HG02870 (cell line): ENCODE measurements around the gene TPO.
"Not testable (repeated sequence)": the region's sequence is repeated elsewhere in the genome, so short reads cannot be mapped to it uniquely, and the experiment has no call there.

ENCODE experiments used
- ATAC-seq: cut with Tn5 transposase; IDR thresholded peaks from one replicate; pipeline ENCODE4 v1.9.1; 2021; ENCODE audit warnings: mild to moderate bottlenecking, moderate library complexity; ENCODE audit not compliant: unreplicated experiment

TPO gene

DNA sequence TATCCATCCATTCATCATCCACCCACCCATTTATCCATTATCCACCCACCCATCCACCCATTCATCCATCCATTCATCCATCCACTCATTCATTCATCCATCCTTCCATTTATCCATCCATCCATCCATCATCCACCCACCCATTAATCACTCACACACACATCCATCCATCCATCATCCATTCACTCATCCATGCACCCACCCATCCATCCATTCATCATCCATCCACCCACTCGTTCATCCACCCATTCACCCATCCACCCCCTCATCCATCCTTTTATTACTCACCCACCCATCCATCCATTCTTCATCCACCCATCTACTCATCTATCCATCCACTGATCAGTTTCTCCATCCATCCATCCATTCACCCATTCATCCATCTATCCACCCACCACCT is 8.1 kb upstream of the TPO start:
- no peak for ATAC-seq

DNA sequence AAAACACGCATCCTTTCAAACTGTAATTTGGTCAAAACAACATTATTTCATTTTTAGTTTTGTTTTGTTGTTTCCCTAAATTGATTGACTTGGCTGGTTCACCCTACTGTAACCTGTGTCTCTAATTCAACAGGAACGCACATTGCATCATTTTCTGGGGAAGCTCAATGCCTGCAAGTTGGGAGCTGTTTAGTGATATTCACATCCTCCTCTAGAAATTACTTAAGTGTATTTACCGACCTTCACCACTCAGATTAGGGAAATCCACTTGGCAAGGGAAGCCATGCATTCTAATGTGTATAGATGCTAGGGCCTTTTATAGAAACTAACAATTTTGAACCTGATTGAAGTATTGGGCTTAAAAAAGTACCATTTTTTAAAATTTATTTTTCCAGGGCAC is 7.3 kb upstream of the TPO start:
- no peak for ATAC-seq

DNA sequence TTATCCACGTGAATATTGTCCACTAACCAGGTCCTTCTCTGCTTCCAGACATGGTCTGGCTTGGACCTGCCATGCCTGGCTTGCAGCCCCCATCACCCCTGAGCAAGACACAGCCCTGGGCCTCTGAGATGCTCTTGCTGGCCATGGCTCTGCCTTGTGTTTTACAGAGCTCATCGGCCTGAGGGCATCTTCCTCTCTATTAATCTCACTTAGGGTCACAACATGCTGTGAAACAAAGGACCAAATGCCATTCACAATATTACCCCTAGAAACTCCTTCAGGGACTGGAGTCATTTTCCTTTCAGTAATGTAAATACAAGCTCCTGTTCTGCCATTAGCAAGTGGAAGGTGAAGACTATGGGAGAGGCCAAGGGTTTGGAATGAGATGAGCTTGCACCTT is 6.8 kb upstream of the TPO start:
- ATAC-seq, result no peak

DNA sequence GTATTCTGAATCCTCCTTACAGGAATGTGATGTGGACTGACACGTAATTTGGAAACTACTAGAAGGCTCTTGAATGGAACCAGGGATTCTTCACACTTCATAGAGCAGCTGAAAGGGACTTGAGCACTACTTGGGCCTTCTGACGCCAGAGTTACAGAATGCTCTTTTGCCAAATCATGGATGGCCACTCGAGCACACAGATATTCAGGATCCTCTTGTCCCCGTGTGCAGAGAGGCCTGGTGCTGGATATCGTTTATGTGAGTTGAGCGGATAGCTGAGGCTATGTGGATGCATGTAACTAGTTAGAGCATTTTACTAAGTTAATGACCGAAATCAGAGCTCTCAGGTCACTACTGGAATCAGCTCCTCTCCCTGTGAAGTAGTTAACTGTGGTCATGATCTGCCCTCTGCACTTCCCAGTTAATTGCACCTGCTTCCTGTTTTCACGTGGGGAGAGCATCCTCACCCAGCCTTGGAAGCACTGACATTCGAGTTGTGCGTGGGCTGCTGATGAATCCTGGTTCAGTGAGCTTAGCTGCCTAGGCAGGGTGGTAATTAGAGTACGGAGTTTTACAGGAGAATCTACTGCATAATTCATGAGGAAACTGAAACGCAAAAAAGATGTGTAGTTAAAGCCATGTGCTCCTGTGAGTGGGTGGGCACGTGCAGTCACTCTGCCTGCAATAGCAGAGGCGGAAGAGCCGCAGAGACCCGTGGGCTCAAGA is 5.2 kb upstream of the TPO start:
- no peak for ATAC-seq

DNA sequence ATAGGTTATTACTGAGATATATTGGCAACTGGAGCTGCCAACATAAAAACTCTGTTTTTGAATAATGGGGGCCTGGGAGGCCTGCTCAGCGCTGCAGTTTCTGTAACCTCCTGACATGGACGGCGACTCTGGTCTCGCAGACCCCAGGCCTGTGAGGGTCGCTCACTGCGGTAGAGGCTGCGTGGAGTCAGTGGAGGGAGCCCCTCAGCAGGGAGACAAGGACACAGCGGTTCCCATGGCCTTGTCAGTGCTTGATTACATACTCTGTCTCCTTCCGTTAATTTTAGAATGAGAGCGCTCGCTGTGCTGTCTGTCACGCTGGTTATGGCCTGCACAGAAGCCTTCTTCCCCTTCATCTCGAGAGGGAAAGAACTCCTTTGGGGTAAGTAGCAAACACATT is 858 bp downstream of the TPO start:
- no peak for ATAC-seq

DNA sequence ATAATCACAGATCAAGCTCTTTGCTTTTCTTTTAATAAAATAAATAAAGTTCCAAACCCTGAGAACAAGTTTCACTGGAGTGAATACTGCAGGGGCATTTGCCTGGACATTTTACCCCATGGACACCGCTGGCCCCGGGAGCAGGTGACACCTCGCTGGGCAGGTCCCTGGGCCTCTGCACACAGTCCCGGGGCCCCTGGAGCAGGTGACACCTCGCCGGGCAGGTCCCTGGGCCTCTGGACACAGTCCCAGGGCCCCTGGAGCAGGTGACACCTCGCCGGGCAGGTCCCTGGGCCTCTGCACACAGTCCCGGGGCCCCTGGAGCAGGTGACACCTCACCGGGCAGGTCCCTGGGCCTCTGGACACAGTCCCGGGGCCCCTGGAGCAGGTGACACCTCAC is 1.6 kb downstream of the TPO start:
- ATAC-seq, result not testable (repeated sequence)

DNA sequence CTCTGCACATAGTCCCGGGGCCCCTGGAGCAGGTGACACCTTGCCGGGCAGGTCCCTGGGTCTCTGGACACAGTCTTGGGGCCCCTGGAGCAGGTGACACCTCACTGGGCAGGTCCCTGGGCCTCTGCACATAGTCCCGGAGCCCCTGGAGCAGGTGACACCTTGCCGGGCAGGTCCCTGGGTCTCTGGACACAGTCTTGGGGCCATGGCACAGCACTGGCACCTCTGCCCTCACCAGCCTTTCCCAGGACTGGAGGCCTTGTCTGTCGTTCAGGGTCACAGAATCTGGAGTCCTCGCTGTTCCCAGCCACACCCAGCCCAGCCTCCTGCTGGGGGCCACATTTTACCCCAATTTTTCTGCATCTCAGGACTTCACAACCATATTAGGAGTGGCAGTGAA is 2.2 kb downstream of the TPO start:
- ATAC-seq, result no peak

DNA sequence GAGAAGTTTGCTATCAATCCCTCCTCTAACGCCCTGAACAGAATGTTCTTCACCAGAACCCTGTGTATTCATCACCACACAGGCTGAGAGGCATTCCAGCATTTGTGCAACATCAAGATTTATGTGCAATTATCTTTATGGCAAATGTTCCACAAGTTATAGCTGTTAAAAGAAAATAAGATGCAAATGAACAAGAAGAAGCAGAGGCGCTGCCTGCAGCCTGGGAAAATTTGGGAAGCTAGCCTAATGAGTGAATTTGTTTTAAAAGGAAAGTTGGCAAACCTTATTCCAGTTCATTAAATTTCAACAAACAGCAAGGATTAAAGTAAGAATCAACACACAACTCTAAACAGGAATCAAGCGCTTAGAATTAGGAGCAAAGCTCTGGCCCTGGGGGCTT is 5.3 kb downstream of the TPO start:
- no peak for ATAC-seq

DNA sequence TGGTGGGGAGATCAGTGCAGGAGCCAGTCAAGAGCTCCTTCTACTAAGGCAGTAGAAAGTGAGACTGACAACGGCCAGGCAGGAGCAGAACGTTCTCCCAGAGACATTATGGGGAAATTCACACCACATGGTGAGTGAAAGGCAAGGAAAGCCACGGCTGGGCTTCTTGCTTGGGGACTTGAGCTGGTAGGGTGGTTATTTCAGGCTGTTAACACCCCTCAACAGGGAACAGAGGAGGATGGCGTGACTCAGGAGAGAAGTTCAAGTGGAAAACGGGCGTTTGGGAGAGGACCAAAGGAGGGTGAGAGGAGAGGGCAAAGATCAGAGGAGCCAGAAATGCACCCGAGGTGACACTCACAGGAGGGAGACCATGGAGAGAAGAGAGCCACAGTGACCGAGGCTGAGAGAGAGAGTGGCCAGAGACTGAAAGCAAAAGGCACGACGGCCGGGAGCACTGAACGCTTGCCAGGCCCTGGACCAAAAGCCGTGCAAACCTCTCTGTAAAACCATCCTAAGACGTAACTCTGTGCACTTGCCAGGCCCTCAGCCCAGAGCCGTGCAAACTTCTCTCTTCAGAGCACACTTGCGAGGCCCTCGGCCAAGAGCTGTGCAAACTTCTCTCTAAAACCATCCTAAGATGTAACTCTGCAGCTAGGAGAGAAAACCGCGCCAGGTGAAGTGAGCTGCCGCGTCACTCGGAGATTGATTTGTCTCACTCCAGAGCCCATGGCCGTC is 7.7 kb downstream of the TPO start:
- no peak for ATAC-seq

DNA sequence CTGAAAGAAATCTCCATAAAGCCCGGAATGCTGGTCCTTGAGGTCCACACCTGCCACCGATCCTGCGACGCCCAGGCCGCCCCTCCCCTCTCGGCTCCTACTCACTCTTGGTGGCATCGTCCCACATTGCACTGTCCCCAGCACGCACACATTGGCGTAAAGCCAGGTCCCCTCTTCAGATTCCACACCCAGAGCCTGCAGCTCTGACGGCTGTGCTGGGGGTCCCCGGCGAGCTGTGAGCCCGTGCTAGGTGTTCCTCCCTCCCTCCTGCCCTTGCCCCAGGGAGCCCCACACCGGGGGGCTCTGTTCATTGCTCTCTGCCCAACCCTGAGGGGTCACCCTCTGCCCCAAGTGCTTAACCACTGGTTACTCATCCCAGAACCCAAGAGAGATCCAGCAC is 8.5 kb downstream of the TPO start:
- ATAC-seq, result no peak

DNA sequence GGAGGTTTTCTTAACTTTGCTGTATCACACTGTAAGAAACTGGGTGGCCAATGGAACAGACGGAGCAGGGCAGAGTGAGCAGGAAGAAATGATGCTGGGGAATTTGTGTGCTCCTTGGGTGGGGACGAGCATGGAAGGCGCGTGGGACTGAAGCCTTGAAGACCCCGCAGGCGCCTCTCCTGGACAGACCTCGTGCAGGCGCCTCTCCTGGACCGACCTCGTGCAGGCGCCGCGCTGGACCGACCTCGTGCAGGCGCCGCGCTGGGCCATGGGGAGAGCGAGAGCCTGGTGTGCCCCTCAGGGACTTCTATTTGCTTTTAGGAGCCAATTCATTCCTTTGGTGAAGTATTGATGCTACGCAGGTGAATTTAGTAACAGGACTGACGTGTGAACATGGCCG is 8.9 kb downstream of the TPO start:
- ATAC-seq, result no peak

DNA sequence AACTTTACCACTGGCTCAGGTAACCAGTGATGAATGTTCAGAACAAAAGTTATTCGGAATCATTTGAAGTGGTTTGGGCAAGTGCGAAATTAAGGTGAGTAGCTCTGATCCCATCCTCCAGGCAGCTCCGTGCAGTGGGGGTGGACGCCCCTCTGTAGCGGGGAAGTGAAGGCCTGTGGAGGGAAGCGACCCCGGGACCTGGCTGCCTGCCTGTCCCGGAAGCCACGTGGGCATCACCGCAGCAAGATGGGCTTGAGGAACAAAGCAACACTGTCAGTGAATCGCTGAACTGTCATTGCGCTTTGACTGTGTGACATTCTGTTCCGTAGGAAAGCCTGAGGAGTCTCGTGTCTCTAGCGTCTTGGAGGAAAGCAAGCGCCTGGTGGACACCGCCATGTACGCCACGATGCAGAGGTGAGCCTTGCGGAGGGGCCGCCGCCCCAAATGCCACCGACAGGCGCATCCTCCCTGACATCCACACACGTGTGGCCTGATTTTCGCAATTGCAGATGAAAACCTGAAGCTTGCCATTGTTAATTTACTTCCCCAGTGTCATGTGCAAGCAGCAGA is 9.5 kb downstream of the TPO start:
- ATAC-seq, result no peak

DNA sequence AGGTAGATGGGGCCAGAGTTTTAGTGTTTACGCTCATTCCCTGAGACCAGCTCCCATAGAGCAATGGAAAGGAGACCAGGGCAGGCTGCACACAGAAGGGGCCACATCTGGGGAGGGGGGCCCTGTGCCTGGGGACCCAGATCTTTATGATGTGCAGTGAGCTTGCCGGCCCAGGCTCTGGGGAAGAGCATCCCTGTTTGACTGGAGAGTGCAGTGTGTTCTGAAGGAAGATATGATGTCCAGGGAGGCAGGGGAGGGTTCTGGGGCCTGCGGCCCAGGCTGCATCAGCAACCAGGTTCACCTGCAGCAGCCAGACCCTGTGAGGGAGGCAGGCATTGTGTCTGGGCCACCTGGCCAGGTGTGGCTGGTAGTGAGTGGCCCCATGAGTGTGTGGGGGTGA is 13.8 kb downstream of the TPO start:
- ATAC-seq, result no peak

DNA sequence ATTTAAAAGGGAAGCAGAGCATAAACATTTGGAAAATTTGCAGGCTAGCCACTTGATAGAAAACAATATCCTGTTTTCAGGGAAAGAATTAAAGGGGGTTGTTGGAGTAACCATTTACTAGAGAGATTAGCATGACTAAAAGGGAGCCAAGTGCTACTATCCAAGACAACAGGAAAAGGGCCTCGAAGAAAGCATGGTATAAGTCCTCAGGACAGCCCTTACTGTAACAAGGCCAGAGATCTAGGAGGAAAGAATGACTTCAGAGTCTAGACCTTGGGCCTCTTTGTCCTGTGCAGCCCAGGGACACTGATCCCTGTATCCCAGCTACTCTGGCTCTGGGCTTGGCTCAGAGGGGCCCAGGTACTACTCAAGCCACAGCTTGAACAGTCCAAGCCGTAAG is 16.6 kb downstream of the TPO start:
- no peak for ATAC-seq

DNA sequence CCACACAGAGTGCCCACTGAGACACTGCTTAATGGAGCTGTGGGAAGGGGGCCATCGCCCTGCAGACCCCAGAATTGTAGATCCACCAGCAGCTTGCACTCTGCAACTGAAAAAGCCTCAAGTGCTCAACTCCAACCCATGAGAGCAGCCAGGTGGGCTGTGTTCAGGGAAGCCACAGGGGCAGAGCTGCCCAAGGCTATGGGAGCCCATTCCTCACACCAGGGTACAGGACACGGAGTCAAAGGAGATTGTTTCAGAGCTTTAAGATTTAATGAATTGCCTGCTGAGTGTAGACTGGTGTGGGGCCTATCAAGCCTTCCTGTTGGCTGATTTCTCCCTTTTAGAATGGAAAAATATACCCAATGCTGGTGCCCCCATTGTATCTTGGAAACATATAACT is 17.2 kb downstream of the TPO start:
- no peak for ATAC-seq

DNA sequence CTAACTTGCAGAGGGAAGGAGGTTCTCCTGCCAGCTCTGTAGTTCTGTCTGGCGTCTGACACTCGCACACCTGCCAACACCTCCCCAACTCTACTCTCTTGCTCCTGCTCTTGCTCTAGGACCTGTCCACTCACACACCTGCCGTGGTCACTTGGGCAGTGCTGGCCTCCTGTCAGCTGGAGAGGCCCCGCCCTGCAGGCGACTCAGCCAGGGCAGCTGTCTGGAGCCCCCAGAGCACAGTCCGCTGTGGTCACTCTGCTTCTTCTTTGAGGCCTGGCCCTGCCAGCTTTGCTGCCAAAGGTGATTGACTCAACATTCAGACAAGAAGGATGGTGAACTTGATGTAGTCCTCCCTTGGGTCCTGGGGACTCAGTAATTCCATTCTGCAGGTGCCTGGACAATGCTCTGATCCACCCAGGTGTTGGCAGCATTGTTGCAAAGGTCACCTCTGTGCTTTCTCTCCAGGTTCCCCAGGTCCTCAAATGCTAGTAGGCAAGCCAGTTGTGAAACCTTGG is 18.7 kb downstream of the TPO start:
- no peak for ATAC-seq

DNA sequence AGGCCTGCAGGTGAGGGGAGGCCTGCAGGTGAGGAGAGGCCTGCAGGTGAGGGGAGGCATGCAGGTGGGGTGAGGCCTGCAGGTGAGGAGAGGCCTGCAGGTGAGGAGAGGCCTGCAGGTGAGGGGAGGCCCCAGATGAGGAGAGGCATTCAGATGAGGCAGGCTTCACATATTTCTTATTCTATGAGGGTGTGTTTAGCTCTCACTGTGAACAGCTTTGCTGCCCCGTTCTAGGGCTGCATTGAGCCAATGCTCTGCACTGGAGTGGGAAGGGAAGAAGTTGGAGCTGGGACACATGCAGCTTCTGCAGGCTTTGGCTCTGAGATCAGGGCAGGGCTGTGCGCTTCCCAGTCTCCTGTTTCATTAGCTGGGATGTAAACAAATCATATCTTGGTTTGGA is 19.5 kb downstream of the TPO start:
- no peak for ATAC-seq

DNA sequence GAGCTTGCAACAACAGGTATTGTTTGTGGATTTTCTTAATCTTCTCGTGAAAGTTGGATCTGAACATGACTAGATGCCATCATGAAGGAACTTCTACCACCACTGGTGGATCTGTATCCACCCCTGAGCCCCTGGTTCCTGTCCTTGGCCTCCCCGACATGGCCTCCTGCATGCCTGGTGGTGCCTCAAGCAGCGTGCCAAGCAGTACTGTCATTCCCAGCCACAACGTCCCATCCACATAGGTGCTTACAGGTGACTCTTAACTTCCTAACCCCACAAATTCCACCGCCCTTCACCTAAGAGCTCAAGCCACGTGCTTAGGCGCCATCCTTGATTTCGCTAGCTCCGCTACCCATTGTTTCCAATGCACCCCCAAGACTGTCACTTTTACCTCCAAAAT is 23.1 kb downstream of the TPO start:
- ATAC-seq, result no peak

DNA sequence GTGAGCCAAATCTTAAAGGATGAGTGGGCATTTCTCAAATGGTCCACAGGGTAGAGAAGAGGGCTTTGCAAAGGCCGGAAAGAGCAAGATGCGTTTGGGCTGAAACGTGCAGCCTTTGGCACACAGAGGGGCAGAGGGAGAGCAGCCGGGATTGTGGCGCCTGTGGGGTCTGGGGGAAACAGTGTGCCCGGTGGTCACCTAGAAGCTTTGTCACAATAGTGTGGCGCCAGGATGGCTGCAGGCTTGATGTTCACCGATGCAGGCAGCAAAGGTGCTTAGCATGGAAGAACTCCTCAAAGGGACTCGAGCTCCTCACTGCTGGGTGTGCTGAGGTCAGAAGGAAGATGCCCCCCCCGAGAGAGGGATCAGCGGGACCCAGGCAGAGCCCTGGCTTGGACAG is 23.8 kb downstream of the TPO start:
- ATAC-seq, result no peak

DNA sequence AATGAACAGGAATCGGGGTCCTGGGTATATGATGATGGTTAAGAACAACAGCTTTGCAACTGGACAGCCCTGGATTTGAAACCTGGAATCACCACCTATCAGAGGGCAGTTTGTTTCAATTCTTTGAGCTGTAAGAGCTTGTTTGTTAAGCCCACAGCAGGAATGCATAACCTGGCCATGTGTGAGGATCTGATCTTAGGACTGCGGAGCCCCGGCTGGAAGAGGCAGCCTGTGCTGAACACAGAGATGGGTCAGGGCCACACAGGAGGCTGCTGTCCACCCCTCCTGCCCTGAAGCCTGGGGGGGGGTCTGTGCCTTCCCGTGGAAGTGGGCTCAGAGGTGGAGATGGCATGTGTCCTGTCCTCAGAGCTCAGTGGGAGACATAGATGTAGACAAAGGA is 24.3 kb downstream of the TPO start:
- no peak for ATAC-seq

DNA sequence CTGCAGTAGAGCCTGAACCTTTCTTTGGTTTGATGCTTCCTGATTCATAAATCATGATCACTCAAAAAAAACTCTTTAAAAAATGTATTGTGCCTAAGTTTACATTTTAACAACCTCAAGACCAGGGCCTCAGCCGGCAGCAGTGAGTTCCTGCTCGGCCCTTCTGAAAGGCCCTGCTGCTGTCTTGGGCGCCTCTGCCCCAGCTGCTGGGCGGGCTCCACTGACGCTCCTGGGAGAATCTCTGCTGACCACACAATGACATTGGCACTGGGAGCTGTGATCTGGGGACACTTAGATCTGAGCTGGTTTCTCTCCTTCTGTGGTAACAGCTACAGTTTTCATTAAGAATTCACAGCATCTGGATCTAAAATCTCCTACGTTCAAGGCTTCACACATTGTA is 25.7 kb downstream of the TPO start:
- ATAC-seq, result no peak

DNA sequence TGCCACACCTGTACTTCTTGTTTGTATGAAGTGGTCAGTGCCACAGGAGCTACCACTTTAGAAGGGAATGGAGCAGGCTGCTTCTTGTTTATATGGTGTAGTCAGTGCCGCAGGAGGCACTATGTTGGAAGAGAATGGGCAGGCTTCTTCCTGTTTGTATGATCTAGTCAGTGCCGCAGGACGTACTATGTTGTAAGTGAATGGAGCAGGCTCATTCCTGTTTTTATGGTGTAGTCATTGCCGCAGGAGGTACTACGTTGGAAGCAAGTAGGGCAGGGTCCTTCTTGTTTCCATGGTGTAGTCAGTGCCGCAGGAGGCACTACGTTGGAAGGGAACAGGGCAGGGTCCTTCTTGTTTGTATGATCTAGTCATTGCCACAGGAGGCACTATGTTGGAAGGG is 27.3 kb downstream of the TPO start:
- no peak for ATAC-seq
